Measurements from ENCODE around the gene COL17A1. TPM values are rescaled to one million over a fixed set of nuclear protein-coding genes. Genes with fewer than 3 reads are reported as not detected.

The COL17A1 gene
- total RNA-seq, 2 donors from 2014 or later: 1.1 to 2.3 TPM

- Histone ChIP-seq H3K9me3 (ENCODE audit: control insufficient read depth, low read length) (no peaks in the 10 kb centered on the region), H3K27me3 (ENCODE audit: control insufficient read depth, insufficient read depth, low read length, poor library complexity, severe bottlenecking) (no peaks in the 10 kb centered on the region), H3K4me3 (ENCODE audit: low read length) (no peak overlapping the region), H3K9ac (ENCODE audit: extremely low read depth, low read length, poor library complexity, severe bottlenecking) (no peak overlapping the region), H3K4me1 (ENCODE audit: control insufficient read depth, insufficient read depth, low read length) (no peaks in the 10 kb centered on the region), H3K36me3 (ENCODE audit: control insufficient read depth, insufficient read depth, low read length) (peaks cover 9% of the 10 kb centered on the region), H3K27ac (ENCODE audit: low read depth, low read length) (no peak overlapping the region)
- H3K27me3 Mint-ChIP-seq (ENCODE audit: insufficient read depth): no peaks in the 10 kb centered on the region
- DNase-seq: no peak
- H3K9me3 Mint-ChIP-seq: no peaks in the 10 kb centered on the region
- WGBS, 2 experiments (ENCODE audit: insufficient coverage in 1 of 2, insufficient read length in 1 of 2): 70% methylated on average over 2 of the region's 3 CpGs; no CpG with 5 or more reads in 1 of the 2 experiments
- TF ChIP-seq CTCF (conservative IDR thresholded peaks at IDR 0.05): no peak
- peaks cover 6% of the 10 kb centered on the region for H3K36me3 Mint-ChIP-seq (ENCODE audit: low read depth)
- H3K4me1 Mint-ChIP-seq: peaks cover 3% of the 10 kb centered on the region
- H3K4me3 Mint-ChIP-seq: no peak overlapping the region
- no peak overlapping the region for H3K27ac Mint-ChIP-seq
Measured at GRCh38 chr10:103991393-103992128, 94.1 kb downstream of the COL17A1 start.

- Histone ChIP-seq H3K27me3 (ENCODE audit: control insufficient read depth, insufficient read depth, low read length, poor library complexity, severe bottlenecking) (no peaks in the 10 kb centered on the region), H3K27ac (ENCODE audit: low read depth, low read length) (no peak overlapping the region), H3K9me3 (ENCODE audit: control insufficient read depth, low read length) (no peaks in the 10 kb centered on the region), H3K4me3 (ENCODE audit: low read length) (no peak overlapping the region), H3K36me3 (ENCODE audit: control insufficient read depth, insufficient read depth, low read length) (peaks cover 4% of the 10 kb centered on the region), H3K4me1 (ENCODE audit: control insufficient read depth, insufficient read depth, low read length) (no peaks in the 10 kb centered on the region), H3K9ac (ENCODE audit: extremely low read depth, low read length, poor library complexity, severe bottlenecking) (no peak overlapping the region)
- H3K36me3 Mint-ChIP-seq (ENCODE audit: low read depth): peaks cover 5% of the 10 kb centered on the region
- no peaks in the 10 kb centered on the region for H3K9me3 Mint-ChIP-seq
- DNase-seq: no peak
- no peak overlapping the region for H3K4me3 Mint-ChIP-seq
- TF ChIP-seq CTCF (conservative IDR thresholded peaks at IDR 0.05): no peak
- WGBS, 2 experiments (ENCODE audit: insufficient coverage in 1 of 2, insufficient read length in 1 of 2): no CpG with 5 or more reads among the region's 1 CpG
- peaks cover 3% of the 10 kb centered on the region for H3K4me1 Mint-ChIP-seq
- H3K27me3 Mint-ChIP-seq (ENCODE audit: insufficient read depth): no peaks in the 10 kb centered on the region
- no peak overlapping the region for H3K27ac Mint-ChIP-seq
Measured at GRCh38 chr10:103990531-103990930, 95.1 kb downstream of the COL17A1 start.

GRCh38 chr10:103990121-103990520, 95.6 kb downstream of the COL17A1 start:
- H3K27me3 ChIP-seq (ENCODE audit: control insufficient read depth, insufficient read depth, low read length, poor library complexity, severe bottlenecking): no peaks in the 10 kb centered on the region
- H3K36me3 ChIP-seq (ENCODE audit: control insufficient read depth, insufficient read depth, low read length): peaks cover 4% of the 10 kb centered on the region
- Mint-ChIP-seq H3K4me1 (peaks cover 3% of the 10 kb centered on the region), H3K36me3 (ENCODE audit: low read depth) (peaks cover 5% of the 10 kb centered on the region), H3K4me3 (no peak overlapping the region), H3K27me3 (ENCODE audit: insufficient read depth) (no peaks in the 10 kb centered on the region), H3K9me3 (no peaks in the 10 kb centered on the region), H3K27ac (no peak overlapping the region)
- no peak overlapping the region for H3K27ac ChIP-seq (ENCODE audit: low read depth, low read length)
- H3K4me1 ChIP-seq (ENCODE audit: control insufficient read depth, insufficient read depth, low read length): no peaks in the 10 kb centered on the region
- no peaks in the 10 kb centered on the region for H3K9me3 ChIP-seq (ENCODE audit: control insufficient read depth, low read length)
- WGBS, 2 experiments (ENCODE audit: insufficient coverage in 1 of 2, insufficient read length in 1 of 2): 97 to 100% methylated on average over 1 to 3 of the region's 3 CpGs
- DNase-seq: no peak
- no peak overlapping the region for H3K4me3 ChIP-seq (ENCODE audit: low read length)
- no peak for TF ChIP-seq CTCF (conservative IDR thresholded peaks at IDR 0.05)
- H3K9ac ChIP-seq (ENCODE audit: extremely low read depth, low read length, poor library complexity, severe bottlenecking): no peak overlapping the region

All from endodermal cell (in vitro differentiated cells).